Neural cell (in vitro differentiated cells): ENCODE results near the gene KIAA1549. TPM values are rescaled to one million over a fixed set of nuclear protein-coding genes. Genes with fewer than 3 reads are reported as not detected.

Source experiments
- H2AFZ ChIP-seq: fragments of 200-600, 300-800 bp; sonication (generic), shearing (Covaris generic); 2 replicates; pipeline ENCODE4 v1.6.0; 2014; ENCODE audit warnings: low read depth, mild to moderate bottlenecking, antibody characterized with exemption, low read length, moderate library complexity
- H3F3A ChIP-seq: fragments of 200-600 bp; shearing (Covaris generic); 2 replicates; pipeline ENCODE4 v1.6.1; 2016; ENCODE audit warnings: mild to moderate bottlenecking, moderate library complexity, mixed read lengths, antibody characterized with exemption, low read length; ENCODE audit not compliant: insufficient read depth, poor library complexity, severe bottlenecking
- H3K27ac ChIP-seq: fragments of 200-600, 300-800 bp; sonication (generic), shearing (Covaris generic); 2 replicates; pipeline ENCODE4 v1.5.1; 2014; ENCODE audit warnings: mild to moderate bottlenecking, low read length, moderate library complexity
- H3K27me3 ChIP-seq: fragments of 300-800, 200-600 bp; sonication (generic), shearing (Covaris generic); 2 replicates; pipeline ENCODE4 v1.6.0; 2014; ENCODE audit warnings: mild to moderate bottlenecking, low read depth, low read length, moderate library complexity; ENCODE audit not compliant: insufficient read depth
- H3K36me3 ChIP-seq: fragments of 300-800, 200-600 bp; sonication (generic), shearing (Covaris generic); 2 replicates; pipeline ENCODE4 v1.5.1; 2014; ENCODE audit warnings: mild to moderate bottlenecking, antibody characterized with exemption, low read length, moderate library complexity; ENCODE audit not compliant: insufficient read depth
- H3K4me2 ChIP-seq: fragments of 300-800, 200-600 bp; sonication (generic), shearing (Covaris generic); 2 replicates; pipeline ENCODE4 v1.6.0; 2014; ENCODE audit warnings: mild to moderate bottlenecking, low read length
- H3K4me3 ChIP-seq: fragments of 300-800, 200-600 bp; sonication (generic), shearing (Covaris generic); 2 replicates; pipeline ENCODE4 v1.5.1; 2014; ENCODE audit warnings: mild to moderate bottlenecking, low read length, moderate library complexity
- H3K79me2 ChIP-seq: fragments of 200-600 bp; shearing (Covaris generic); replicated peaks from 2 replicates; pipeline ENCODE4 v1.6.0; 2014; ENCODE audit warnings: mild to moderate bottlenecking, low read length, moderate library complexity; ENCODE audit not compliant: insufficient read depth
- H3K9ac ChIP-seq: fragments of 300-800, 200-600 bp; sonication (generic), shearing (Covaris generic); 2 replicates; pipeline ENCODE4 v1.6.1; 2016; ENCODE audit warnings: mild to moderate bottlenecking, low read length, mixed read lengths
- H3K9me2 ChIP-seq: fragments of 200-600 bp; shearing (Covaris generic); 2 replicates; pipeline ENCODE4 v1.6.1; 2016; ENCODE audit warnings: mild to moderate bottlenecking, low read length, mixed read lengths; ENCODE audit not compliant: insufficient read depth
- H3K9me3 ChIP-seq: fragments of 200-600, 300-800 bp; sonication (generic), shearing (Covaris generic); 2 replicates; pipeline ENCODE4 v1.6.1; 2016; ENCODE audit warnings: mild to moderate bottlenecking, mixed run types, low read length, moderate library complexity, mixed read lengths
- H4K20me1 ChIP-seq: fragments of 200-600 bp; shearing (Covaris generic); 2 replicates; pipeline ENCODE4 v1.6.1; 2016; ENCODE audit warnings: mild to moderate bottlenecking, mixed run types; ENCODE audit not compliant: insufficient read depth
- EP300 ChIP-seq: fragments of 450-650 bp; conservative IDR thresholded peaks from 2 replicates; pipeline ENCODE4 v1.6.1; 2014; ENCODE audit warnings: antibody characterized with exemption, mild to moderate bottlenecking, moderate library complexity; ENCODE audit not compliant: poor library complexity, severe bottlenecking
- EZH2 ChIP-seq: fragments of 200-600, 300-800 bp; shearing (Covaris generic), sonication (generic); IDR thresholded peaks from 2 replicates; pipeline ENCODE4 v1.6.1; 2014; ENCODE audit warnings: antibody characterized with exemption, low read length, borderline replicate concordance, mild to moderate bottlenecking; ENCODE audit not compliant: insufficient read depth, poor library complexity, severe bottlenecking
- MXI1 ChIP-seq: fragments of 450-650 bp; conservative IDR thresholded peaks from 2 replicates; pipeline ENCODE4 v1.6.1; 2014; ENCODE audit warnings: antibody characterized with exemption, mild to moderate bottlenecking; ENCODE audit not compliant: poor library complexity, severe bottlenecking
- POLR2AphosphoS5 ChIP-seq: IDR thresholded peaks from 2 replicates; pipeline ENCODE4 v1.6.1; 2012
- RAD21 ChIP-seq: fragments of 450-650 bp; conservative IDR thresholded peaks from 2 replicates; pipeline ENCODE4 v1.6.1; 2014; ENCODE audit warnings: antibody characterized with exemption, mild to moderate bottlenecking, moderate library complexity
- SMC3 ChIP-seq: fragments of 450-650 bp; conservative IDR thresholded peaks from 2 replicates; pipeline ENCODE4 v1.6.1; 2014; ENCODE audit warnings: antibody characterized with exemption, mild to moderate bottlenecking, moderate library complexity; ENCODE audit not compliant: poor library complexity
- TAF1 ChIP-seq: IDR thresholded peaks from 2 replicates; pipeline ENCODE4 v1.6.1; 2012; ENCODE audit warnings: low read depth
- polyA plus RNA-seq: library from polyadenylated mRNA; depleted of rRNA; stranded (reverse); fragments of >200 nt; gene quantifications from 2 replicates; pipeline ENCODE4 v1.2.3, GENCODE V29; 2014
- TF ChIP-seq, protein P1 (sequence below): fragments of 450-650 bp; IDR thresholded peaks from 2 replicates; pipeline ENCODE4 v1.5.1; 2014; ENCODE audit warnings: antibody characterized with exemption, mild to moderate bottlenecking, moderate library complexity; ENCODE audit not compliant: poor library complexity, severe bottlenecking
- TF ChIP-seq, protein P2 (sequence below): IDR thresholded peaks from 2 replicates; pipeline ENCODE4 v1.6.1; 2012; ENCODE audit warnings: borderline replicate concordance

Gene KIAA1549
- polyA plus RNA-seq, 1 donor from 2014 or later, result 14.1 TPM

DNA sequence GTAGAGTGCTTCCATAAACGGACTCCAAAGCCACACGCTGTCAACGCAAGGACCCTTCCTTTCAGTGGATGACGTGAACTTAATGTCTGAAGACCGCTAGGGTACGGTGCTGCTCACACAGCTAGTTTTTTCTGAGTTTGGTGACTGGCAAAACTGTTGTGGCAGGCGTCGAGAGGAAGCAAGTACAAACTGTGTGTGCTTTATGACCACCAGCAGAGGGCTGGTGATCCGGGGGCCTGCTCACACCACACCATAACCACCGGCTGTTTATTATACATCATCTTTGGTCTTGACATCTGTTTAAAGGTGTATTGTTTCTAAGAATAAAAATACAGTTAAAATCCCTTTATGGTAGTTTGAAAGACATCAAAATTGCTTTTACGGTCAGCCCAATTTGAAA lies 146.1 kb downstream of the KIAA1549 start:
- H3F3A ChIP-seq, result no peaks in the 10 kb centered on the region
- no peaks in the 10 kb centered on the region for H3K9me2 ChIP-seq
- peaks cover 6% of the 10 kb centered on the region for H3K36me3 ChIP-seq
- H3K27ac ChIP-seq, result no peak overlapping the region
- TF ChIP-seq EP300 (no peak), TAF1 (no peak), SMC3 (no peak), MXI1 (no peak), EZH2 (no peak), RAD21 (no peak), POLR2AphosphoS5 (no peak)
- TF ChIP-seq, protein P1, sequence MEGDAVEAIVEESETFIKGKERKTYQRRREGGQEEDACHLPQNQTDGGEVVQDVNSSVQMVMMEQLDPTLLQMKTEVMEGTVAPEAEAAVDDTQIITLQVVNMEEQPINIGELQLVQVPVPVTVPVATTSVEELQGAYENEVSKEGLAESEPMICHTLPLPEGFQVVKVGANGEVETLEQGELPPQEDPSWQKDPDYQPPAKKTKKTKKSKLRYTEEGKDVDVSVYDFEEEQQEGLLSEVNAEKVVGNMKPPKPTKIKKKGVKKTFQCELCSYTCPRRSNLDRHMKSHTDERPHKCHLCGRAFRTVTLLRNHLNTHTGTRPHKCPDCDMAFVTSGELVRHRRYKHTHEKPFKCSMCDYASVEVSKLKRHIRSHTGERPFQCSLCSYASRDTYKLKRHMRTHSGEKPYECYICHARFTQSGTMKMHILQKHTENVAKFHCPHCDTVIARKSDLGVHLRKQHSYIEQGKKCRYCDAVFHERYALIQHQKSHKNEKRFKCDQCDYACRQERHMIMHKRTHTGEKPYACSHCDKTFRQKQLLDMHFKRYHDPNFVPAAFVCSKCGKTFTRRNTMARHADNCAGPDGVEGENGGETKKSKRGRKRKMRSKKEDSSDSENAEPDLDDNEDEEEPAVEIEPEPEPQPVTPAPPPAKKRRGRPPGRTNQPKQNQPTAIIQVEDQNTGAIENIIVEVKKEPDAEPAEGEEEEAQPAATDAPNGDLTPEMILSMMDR, result no peak
- TF ChIP-seq, protein P2, sequence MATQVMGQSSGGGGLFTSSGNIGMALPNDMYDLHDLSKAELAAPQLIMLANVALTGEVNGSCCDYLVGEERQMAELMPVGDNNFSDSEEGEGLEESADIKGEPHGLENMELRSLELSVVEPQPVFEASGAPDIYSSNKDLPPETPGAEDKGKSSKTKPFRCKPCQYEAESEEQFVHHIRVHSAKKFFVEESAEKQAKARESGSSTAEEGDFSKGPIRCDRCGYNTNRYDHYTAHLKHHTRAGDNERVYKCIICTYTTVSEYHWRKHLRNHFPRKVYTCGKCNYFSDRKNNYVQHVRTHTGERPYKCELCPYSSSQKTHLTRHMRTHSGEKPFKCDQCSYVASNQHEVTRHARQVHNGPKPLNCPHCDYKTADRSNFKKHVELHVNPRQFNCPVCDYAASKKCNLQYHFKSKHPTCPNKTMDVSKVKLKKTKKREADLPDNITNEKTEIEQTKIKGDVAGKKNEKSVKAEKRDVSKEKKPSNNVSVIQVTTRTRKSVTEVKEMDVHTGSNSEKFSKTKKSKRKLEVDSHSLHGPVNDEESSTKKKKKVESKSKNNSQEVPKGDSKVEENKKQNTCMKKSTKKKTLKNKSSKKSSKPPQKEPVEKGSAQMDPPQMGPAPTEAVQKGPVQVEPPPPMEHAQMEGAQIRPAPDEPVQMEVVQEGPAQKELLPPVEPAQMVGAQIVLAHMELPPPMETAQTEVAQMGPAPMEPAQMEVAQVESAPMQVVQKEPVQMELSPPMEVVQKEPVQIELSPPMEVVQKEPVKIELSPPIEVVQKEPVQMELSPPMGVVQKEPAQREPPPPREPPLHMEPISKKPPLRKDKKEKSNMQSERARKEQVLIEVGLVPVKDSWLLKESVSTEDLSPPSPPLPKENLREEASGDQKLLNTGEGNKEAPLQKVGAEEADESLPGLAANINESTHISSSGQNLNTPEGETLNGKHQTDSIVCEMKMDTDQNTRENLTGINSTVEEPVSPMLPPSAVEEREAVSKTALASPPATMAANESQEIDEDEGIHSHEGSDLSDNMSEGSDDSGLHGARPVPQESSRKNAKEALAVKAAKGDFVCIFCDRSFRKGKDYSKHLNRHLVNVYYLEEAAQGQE, result no peak
- H3K9ac ChIP-seq, result no peak overlapping the region
- no peak overlapping the region for H3K4me3 ChIP-seq
- no peak overlapping the region for H3K4me2 ChIP-seq
- H3K27me3 ChIP-seq, result no peaks in the 10 kb centered on the region
- no peaks in the 10 kb centered on the region for H3K79me2 ChIP-seq
- H3K9me3 ChIP-seq, result no peaks in the 10 kb centered on the region
- H2AFZ ChIP-seq, result no peak overlapping the region
- no peaks in the 10 kb centered on the region for H4K20me1 ChIP-seq

DNA sequence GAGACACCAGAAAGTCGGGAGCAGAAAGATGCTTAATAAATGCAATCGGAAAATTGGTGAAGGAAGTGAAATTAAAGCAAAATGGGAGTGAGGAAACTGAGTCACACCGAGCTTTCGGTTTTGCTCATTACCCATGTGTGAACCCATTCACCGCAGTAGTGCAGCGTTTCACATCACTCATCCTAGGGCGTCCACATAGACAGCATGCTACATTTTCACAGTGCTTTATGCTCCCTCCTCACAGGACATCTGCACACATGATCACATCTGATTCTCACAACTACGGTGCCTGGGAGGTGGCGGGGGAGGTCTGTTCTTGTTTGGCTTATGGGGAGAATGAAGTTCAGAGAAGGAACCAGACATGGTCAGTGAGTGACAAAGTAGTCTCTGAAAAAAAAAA lies 146.6 kb downstream of the KIAA1549 start:
- no peaks in the 10 kb centered on the region for H3F3A ChIP-seq
- no peaks in the 10 kb centered on the region for H3K27me3 ChIP-seq
- no peaks in the 10 kb centered on the region for H4K20me1 ChIP-seq
- no peak overlapping the region for H2AFZ ChIP-seq
- TF ChIP-seq, protein P1, result no peak
- no peak for TF ChIP-seq RAD21
- TF ChIP-seq TAF1, result no peak
- no peak for TF ChIP-seq POLR2AphosphoS5
- TF ChIP-seq MXI1, result no peak
- no peak for TF ChIP-seq SMC3
- TF ChIP-seq EP300, result no peak
- TF ChIP-seq, protein P2, result no peak
- TF ChIP-seq EZH2, result no peak
- H3K79me2 ChIP-seq, result no peaks in the 10 kb centered on the region
- no peak overlapping the region for H3K9ac ChIP-seq
- H3K4me3 ChIP-seq, result no peak overlapping the region
- no peak overlapping the region for H3K27ac ChIP-seq
- H3K9me3 ChIP-seq, result no peaks in the 10 kb centered on the region
- no peak overlapping the region for H3K4me2 ChIP-seq
- no peaks in the 10 kb centered on the region for H3K9me2 ChIP-seq
- H3K36me3 ChIP-seq, result peaks cover 6% of the 10 kb centered on the region
